H1 (cell line): Measurements from ENCODE around the gene KRTAP21-2. TPM values are rescaled to one million over a fixed set of nuclear protein-coding genes. Genes with fewer than 3 reads are reported as not detected.

Experiments used
- CTCF ChIA-PET: fragments of 300-600 bp; sonication (Branson Sonifier 250); formaldehyde crosslinking; loops from one replicate; lab custom pipeline; 2021; ENCODE audit not compliant: partially characterized antibody; lab: Charles Lee
- POLR2A ChIA-PET: fragments of 300-600 bp; sonication (Branson Sonifier 250); formaldehyde crosslinking; loops from one replicate; lab custom pipeline; 2021; ENCODE audit warnings: inconsistent platforms; ENCODE audit not compliant: partially characterized antibody; lab: Charles Lee
- DNase-seq, 2 experiments: peaks; one replicate each; pipeline versions ENCODE4 v3.0.0 to v3.0.0-alpha.2; 2010 to 2022; ENCODE audit warnings: low spot score in 2 of 2, low read depth in 1 of 2, mixed read lengths in 1 of 2
- FAIRE-seq: peaks from 2 replicates; lab custom pipeline; 2011; peaks lifted over from hg19 to GRCh38; lab: Jason Lieb, UNC
- H2AFZ ChIP-seq: 2 replicates; pipeline ENCODE4 v1.8.1; 2012; ENCODE audit warnings: low read length, inconsistent platforms
- H2AK5ac ChIP-seq: 2 replicates; pipeline ENCODE4 v1.6.1; 2013; ENCODE audit warnings: low read depth, low read length
- H2BK120ac ChIP-seq: replicated peaks from 2 replicates; pipeline ENCODE3; 2013; ENCODE audit warnings: low read depth, low read length, inconsistent platforms
- H2BK12ac ChIP-seq: 2 replicates; pipeline ENCODE4 v1.6.1; 2013; ENCODE audit warnings: low read depth, low read length
- H2BK15ac ChIP-seq: 2 replicates; pipeline ENCODE4 v1.6.1; 2013; ENCODE audit warnings: low read length
- H2BK20ac ChIP-seq: 2 replicates; pipeline ENCODE4 v1.6.1; 2013; ENCODE audit warnings: low read length
- H2BK5ac ChIP-seq: 2 replicates; pipeline ENCODE4 v1.6.1; 2013; ENCODE audit warnings: low read depth, low read length
- H3K14ac ChIP-seq: 2 replicates; pipeline ENCODE4 v1.6.1; 2013; ENCODE audit warnings: inconsistent platforms; ENCODE audit not compliant: insufficient read length
- H3K18ac ChIP-seq: 2 replicates; pipeline ENCODE4 v1.6.1; 2013; ENCODE audit warnings: low read length; ENCODE audit errors: extremely low read depth
- H3K23ac ChIP-seq: 2 replicates; pipeline ENCODE4 v1.6.1; 2013; ENCODE audit warnings: inconsistent platforms; ENCODE audit not compliant: insufficient read length
- H3K23me2 ChIP-seq: 2 replicates; pipeline ENCODE4 v1.6.1; 2013; ENCODE audit warnings: low read depth, low read length
- H3K27ac ChIP-seq: 2 replicates; pipeline ENCODE4 v1.6.1; 2011; ENCODE audit warnings: low read depth, low read length, inconsistent platforms
- H3K27me3 ChIP-seq, 4 experiments: replicated peaks in 1 of 4; 1 replicate in 1 of 4; 2 replicates in 3 of 4; pipeline versions ENCODE4 v1.6.1 to v1.8.1; 2011 to 2013; ENCODE audit warnings: low read length in 3 of 4, mild to moderate bottlenecking in 3 of 4, inconsistent platforms in 2 of 4, mixed read lengths in 2 of 4, moderate library complexity in 1 of 4; ENCODE audit not compliant: control insufficient read depth in 3 of 4, insufficient read depth in 3 of 4; ENCODE audit errors: extremely low read depth in 1 of 4
- H3K36me3 ChIP-seq, 4 experiments: 2 replicates each; pipeline versions ENCODE4 v1.6.1 to v1.8.1; 2011 to 2013; ENCODE audit warnings: mild to moderate bottlenecking in 4 of 4, low read length in 3 of 4, moderate library complexity in 2 of 4, control low read depth in 1 of 4, inconsistent platforms in 1 of 4; ENCODE audit not compliant: insufficient read depth in 4 of 4, control insufficient read depth in 2 of 4
- H3K4ac ChIP-seq: replicated peaks from 2 replicates; pipeline ENCODE3; 2013; ENCODE audit warnings: low read length, low read depth, mixed read lengths, inconsistent platforms; ENCODE audit not compliant: insufficient read length
- H3K4me1 ChIP-seq, 4 experiments: replicated peaks in 1 of 4; 1 replicate in 1 of 4; 2 replicates in 3 of 4; pipeline versions ENCODE4 v1.6.1 to v1.8.1; 2011 to 2013; ENCODE audit warnings: low read length in 3 of 4, inconsistent platforms in 2 of 4, mixed read lengths in 1 of 4; ENCODE audit not compliant: insufficient read depth in 4 of 4, control insufficient read depth in 3 of 4
- H3K4me2 ChIP-seq, 2 experiments: 2 replicates each; pipeline versions ENCODE4 v1.6.1 to v1.8.1; 2011 to 2013; ENCODE audit warnings: low read depth in 2 of 2, low read length in 2 of 2, control low read depth in 1 of 2, inconsistent platforms in 1 of 2, mild to moderate bottlenecking in 1 of 2; ENCODE audit not compliant: insufficient read depth in 1 of 2
- H3K4me3 ChIP-seq, 4 experiments: fragments of 200-600, 300-600 bp in 1 of 4; sonication (generic), shearing (Covaris generic), sonication (Bioruptor Twin) in 1 of 4; 2 replicates each; pipeline versions ENCODE4 v1.5.1 to v1.8.1; 2011 to 2016; ENCODE audit warnings: low read length in 4 of 4, low read depth in 3 of 4, control low read depth in 2 of 4, inconsistent platforms in 2 of 4, mild to moderate bottlenecking in 2 of 4, mixed read lengths in 1 of 4, moderate library complexity in 1 of 4; ENCODE audit not compliant: insufficient read depth in 2 of 4; ENCODE audit errors: extremely low read depth in 1 of 4
- H3K56ac ChIP-seq: replicated peaks from 2 replicates; pipeline ENCODE3; 2013; ENCODE audit warnings: low read depth, mild to moderate bottlenecking, mixed read lengths, low read length, inconsistent platforms; ENCODE audit not compliant: insufficient read length
- H3K79me1 ChIP-seq: 2 replicates; pipeline ENCODE4 v1.6.1; 2013; ENCODE audit warnings: low read depth, low read length, control low read depth
- H3K79me2 ChIP-seq, 2 experiments: 2 replicates each; pipeline versions ENCODE4 v1.6.1 to v1.8.1; 2012 to 2013; ENCODE audit warnings: low read length in 2 of 2, mild to moderate bottlenecking in 2 of 2, inconsistent platforms in 1 of 2; ENCODE audit not compliant: insufficient read depth in 2 of 2, control insufficient read depth in 1 of 2
- H3K9ac ChIP-seq, 4 experiments: replicated peaks in 1 of 4; 1 replicate in 1 of 4; 2 replicates in 3 of 4; pipeline versions ENCODE4 v1.6.1 to v1.8.1; 2011 to 2013; ENCODE audit warnings: low read depth in 3 of 4, low read length in 3 of 4, control low read depth in 2 of 4, mild to moderate bottlenecking in 2 of 4, moderate library complexity in 2 of 4, inconsistent platforms in 1 of 4; ENCODE audit errors: extremely low read depth in 1 of 4
- H3K9me3 ChIP-seq, 2 experiments: 2 replicates each; pipeline versions ENCODE4 v1.6.1 to v1.8.1; 2012 to 2013; ENCODE audit warnings: mild to moderate bottlenecking in 2 of 2, moderate library complexity in 2 of 2, control low read depth in 1 of 2, inconsistent platforms in 1 of 2, low read depth in 1 of 2, low read length in 1 of 2, mixed read lengths in 1 of 2; ENCODE audit not compliant: insufficient read depth in 2 of 2
- H4K20me1 ChIP-seq, 2 experiments: replicated peaks in 1 of 2; 2 replicates each; pipeline versions ENCODE3 to v1.8.1; 2011 to 2013; ENCODE audit warnings: inconsistent platforms in 2 of 2, low read length in 2 of 2, mild to moderate bottlenecking in 1 of 2; ENCODE audit not compliant: insufficient read depth in 2 of 2, control insufficient read depth in 1 of 2
- H4K5ac ChIP-seq: 2 replicates; pipeline ENCODE4 v1.6.1; 2013; ENCODE audit warnings: low read length, low read depth, mixed read lengths, inconsistent platforms; ENCODE audit not compliant: insufficient read length
- H4K8ac ChIP-seq: 2 replicates; pipeline ENCODE4 v1.8.0; 2013; ENCODE audit warnings: mild to moderate bottlenecking, moderate library complexity, low read length, inconsistent platforms; ENCODE audit not compliant: insufficient read depth; ENCODE audit errors: extremely low read depth
- H4K91ac ChIP-seq: replicated peaks from 2 replicates; pipeline ENCODE3; 2013; ENCODE audit warnings: low read length, mixed read lengths, inconsistent platforms; ENCODE audit not compliant: insufficient read length
- CBX8 ChIP-seq: fragments of 300-800, 300-1000 bp; sonication (generic); IDR thresholded peaks from 2 replicates; pipeline ENCODE4 v1.7.1; 2016; ENCODE audit warnings: low read depth, low read length, borderline replicate concordance
- CTBP2 ChIP-seq: IDR thresholded peaks from 2 replicates; pipeline ENCODE4 v1.7.0; 2011; ENCODE audit warnings: borderline replicate concordance, mild to moderate bottlenecking, moderate library complexity, mixed read lengths, low read length; ENCODE audit not compliant: insufficient read depth, insufficient read length
- JUN ChIP-seq: IDR thresholded peaks from 2 replicates; pipeline ENCODE4 v1.6.1; 2011; ENCODE audit warnings: low read depth, mild to moderate bottlenecking, improper control_type of control experiment, low read length
- POU5F1 ChIP-seq: IDR thresholded peaks from 2 replicates; pipeline ENCODE4 v1.6.1; 2011; ENCODE audit warnings: low read depth, mild to moderate bottlenecking, low read length, moderate library complexity
- RFX5 ChIP-seq: IDR thresholded peaks from 2 replicates; pipeline ENCODE4 v1.6.1; 2011; ENCODE audit warnings: low read depth, low read length, improper control_type of control experiment, borderline replicate concordance
- SIX5 ChIP-seq: IDR thresholded peaks from 2 replicates; pipeline ENCODE4 v1.6.1; 2011; ENCODE audit warnings: mild to moderate bottlenecking, low read depth, low read length
- SRF ChIP-seq: IDR thresholded peaks from 2 replicates; pipeline ENCODE4 v1.6.1; 2011; ENCODE audit warnings: mild to moderate bottlenecking, low read depth, low read length, moderate library complexity
- TEAD4 ChIP-seq: IDR thresholded peaks from 2 replicates; pipeline ENCODE4 v1.6.1; 2012; ENCODE audit warnings: low read depth, low read length, inconsistent platforms, mixed read lengths
- WGBS, 2 experiments: shearing (Covaris generic) in 1 of 2; methylation state at CpG; one replicate each; pipeline versions ENCODE4 v1.1.6 to v1.1.7; 2013 to 2015; ENCODE audit warnings: low lambda C conversion rate in 2 of 2, mixed read lengths in 2 of 2, inconsistent platforms in 1 of 2, low coverage in 1 of 2, missing lambda C conversion rate in 1 of 2; ENCODE audit not compliant: insufficient replicate concordance in 2 of 2, insufficient coverage in 1 of 2, insufficient read length in 1 of 2; ENCODE audit errors: extremely low coverage in 1 of 2, missing lambda C conversion rate in 1 of 2; 5-methylcytosine and 5-hydroxymethylcytosine counted together
- polyA plus RNA-seq, 7 experiments: library from polyadenylated mRNA; depleted of rRNA in 3 of 7; stranded (reverse) in 5 of 7; unstranded in 2 of 7; fragments of >200 nt in 5 of 7; fragments of 200-250 nt in 2 of 7; gene quantifications; 1 replicate in 5 of 7; 2 replicates in 1 of 7; 4 replicates in 1 of 7; pipeline versions ENCODE4 v1.2.1 to v1.2.3, GENCODE V29; 2011 to 2013; ENCODE audit warnings: missing spikeins in 2 of 7, mixed read lengths in 2 of 7
- total RNA-seq: library from RNA; stranded (reverse); fragmentation: NEBNext Ultra II Directional; extraction: Animal tissue kit (Norgen Biotek cat#: 25700); gene quantifications from 2 replicates; pipeline ENCODE4 v1.2.1, GENCODE V29; 2021

Gene KRTAP21-2
- total and polyA plus RNA-seq, 2 of the 8 experiments (the other 6 are each of a cell fraction or from before 2014, with no cell fraction given), result not detected

DNA sequence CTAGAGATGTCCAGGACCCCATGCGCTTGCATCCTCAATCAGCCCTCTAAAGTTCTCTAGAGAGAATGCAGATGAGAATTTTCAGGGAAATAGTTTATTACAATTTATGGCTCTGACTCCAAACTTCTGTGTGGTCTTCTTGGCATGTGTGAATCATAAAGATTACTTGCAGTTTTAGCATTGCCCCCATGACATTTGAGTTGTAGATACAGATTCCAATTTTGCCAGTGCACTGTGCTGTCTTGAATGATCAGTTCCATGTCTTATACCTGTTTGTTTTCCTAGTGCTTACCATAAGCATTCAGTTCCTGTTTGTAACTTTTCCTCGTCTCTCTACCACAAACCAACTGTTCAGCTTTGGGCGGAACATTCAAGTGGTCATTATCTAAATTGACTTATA lies 33.3 kb downstream of the KRTAP21-2 start:
- ChIA-PET POLR2A (no interaction called here), CTCF (no interaction called here)
- Histone ChIP-seq H4K5ac (no peak overlapping the region), H3K4me1 (no peaks in the 10 kb centered on the region), H2BK20ac (no peak overlapping the region), H3K9ac (no peak overlapping the region), H3K79me2 (no peaks in the 10 kb centered on the region), H3K79me1 (no peaks in the 10 kb centered on the region), H3K4ac (no peak overlapping the region), H3K27me3 (no peaks in the 10 kb centered on the region), H2BK12ac (no peak overlapping the region), H2BK5ac (no peak overlapping the region), H2AK5ac (no peak overlapping the region), H3K27ac (no peak overlapping the region), H3K18ac (no peak overlapping the region), H3K23me2 (no peaks in the 10 kb centered on the region), H3K36me3 (no peaks in the 10 kb centered on the region), H3K4me3 (no peak overlapping the region), H2AFZ (no peak overlapping the region), H2BK120ac (no peak overlapping the region), H3K14ac (no peak overlapping the region), H2BK15ac (no peak overlapping the region), H3K9me3 (no peaks in the 10 kb centered on the region; a peak in 1 of 4 replicates), H4K8ac (no peak overlapping the region), H3K4me2 (no peak overlapping the region), H3K56ac (no peak overlapping the region), H3K23ac (no peak overlapping the region), H4K91ac (no peak overlapping the region), H4K20me1 (no peaks in the 10 kb centered on the region)
- FAIRE-seq, result no peak
- WGBS, 2 experiments, result 93% methylated on average over 3 of the region's 3 CpGs; no CpG with 5 or more reads in 1 of the 2 experiments
- TF ChIP-seq TEAD4, result no peak
- TF ChIP-seq CTBP2, result no peak
- no peak for TF ChIP-seq POU5F1
- TF ChIP-seq CBX8, result no peak
- TF ChIP-seq JUN, result no peak
- no peak for TF ChIP-seq SIX5
- no peak for TF ChIP-seq SRF
- TF ChIP-seq RFX5, result no peak
- DNase-seq, result no peak
